NB4 (cell line): ENCODE data around the gene LAMA4.

ENCODE experiments used
- TF ChIP-seq, protein P1 (sequence below): IDR thresholded peaks from one replicate; pipeline ENCODE4 v1.5.1; 2012; ENCODE audit warnings: low read depth, low read length
- TF ChIP-seq, protein P2 (sequence below): IDR thresholded peaks from 2 replicates; pipeline ENCODE4 v1.6.1; 2011; ENCODE audit warnings: low read depth, low read length

DNA sequence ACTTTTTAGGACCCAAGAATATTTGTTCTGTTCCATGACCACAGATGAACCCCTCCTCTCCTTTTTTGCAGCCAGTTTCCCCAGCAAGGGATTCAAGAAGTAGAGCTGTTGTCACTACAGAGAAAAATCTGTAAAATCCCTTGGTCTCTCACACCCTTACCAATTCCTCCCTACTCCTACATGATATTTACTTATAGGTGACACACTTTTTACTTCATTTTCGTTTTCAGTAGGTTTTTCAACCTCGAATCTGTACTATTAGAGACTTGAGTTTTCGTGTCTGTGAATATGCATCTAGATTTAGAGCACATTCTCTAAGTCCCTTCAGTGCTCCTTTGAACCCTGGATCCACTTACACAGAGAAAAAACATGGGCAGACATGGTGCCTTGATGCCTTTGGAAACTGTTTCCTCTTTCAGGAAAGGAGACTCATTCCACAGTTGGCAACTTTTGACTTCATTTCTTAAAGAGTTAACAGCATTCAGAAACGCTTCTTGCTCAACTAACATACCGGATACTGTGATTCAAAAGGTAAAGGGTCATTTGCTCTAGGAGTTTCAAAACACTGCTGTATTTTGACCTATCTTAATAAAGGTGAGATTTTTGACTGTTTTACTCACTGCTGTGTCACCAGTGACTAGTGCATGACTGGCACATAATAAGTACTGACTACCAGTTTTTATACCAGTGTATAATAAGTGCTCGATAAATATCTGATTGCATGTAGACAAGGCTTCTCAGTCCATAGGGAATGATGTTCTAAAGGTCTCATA is 50.6 kb downstream of the LAMA4 start:
- TF ChIP-seq, protein P1, sequence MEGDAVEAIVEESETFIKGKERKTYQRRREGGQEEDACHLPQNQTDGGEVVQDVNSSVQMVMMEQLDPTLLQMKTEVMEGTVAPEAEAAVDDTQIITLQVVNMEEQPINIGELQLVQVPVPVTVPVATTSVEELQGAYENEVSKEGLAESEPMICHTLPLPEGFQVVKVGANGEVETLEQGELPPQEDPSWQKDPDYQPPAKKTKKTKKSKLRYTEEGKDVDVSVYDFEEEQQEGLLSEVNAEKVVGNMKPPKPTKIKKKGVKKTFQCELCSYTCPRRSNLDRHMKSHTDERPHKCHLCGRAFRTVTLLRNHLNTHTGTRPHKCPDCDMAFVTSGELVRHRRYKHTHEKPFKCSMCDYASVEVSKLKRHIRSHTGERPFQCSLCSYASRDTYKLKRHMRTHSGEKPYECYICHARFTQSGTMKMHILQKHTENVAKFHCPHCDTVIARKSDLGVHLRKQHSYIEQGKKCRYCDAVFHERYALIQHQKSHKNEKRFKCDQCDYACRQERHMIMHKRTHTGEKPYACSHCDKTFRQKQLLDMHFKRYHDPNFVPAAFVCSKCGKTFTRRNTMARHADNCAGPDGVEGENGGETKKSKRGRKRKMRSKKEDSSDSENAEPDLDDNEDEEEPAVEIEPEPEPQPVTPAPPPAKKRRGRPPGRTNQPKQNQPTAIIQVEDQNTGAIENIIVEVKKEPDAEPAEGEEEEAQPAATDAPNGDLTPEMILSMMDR: no peak
- TF ChIP-seq, protein P2, sequence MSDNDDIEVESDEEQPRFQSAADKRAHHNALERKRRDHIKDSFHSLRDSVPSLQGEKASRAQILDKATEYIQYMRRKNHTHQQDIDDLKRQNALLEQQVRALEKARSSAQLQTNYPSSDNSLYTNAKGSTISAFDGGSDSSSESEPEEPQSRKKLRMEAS: no peak
